Embryonic facial prominence (tissue), 1 donor: ENCODE results near the gene SPRED1.

Experiments used
- DNase-seq: peaks from one replicate; pipeline ENCODE4 v3.0.0-alpha.2; 2016; ENCODE audit errors: extremely low spot score

The SPRED1 gene

DNA sequence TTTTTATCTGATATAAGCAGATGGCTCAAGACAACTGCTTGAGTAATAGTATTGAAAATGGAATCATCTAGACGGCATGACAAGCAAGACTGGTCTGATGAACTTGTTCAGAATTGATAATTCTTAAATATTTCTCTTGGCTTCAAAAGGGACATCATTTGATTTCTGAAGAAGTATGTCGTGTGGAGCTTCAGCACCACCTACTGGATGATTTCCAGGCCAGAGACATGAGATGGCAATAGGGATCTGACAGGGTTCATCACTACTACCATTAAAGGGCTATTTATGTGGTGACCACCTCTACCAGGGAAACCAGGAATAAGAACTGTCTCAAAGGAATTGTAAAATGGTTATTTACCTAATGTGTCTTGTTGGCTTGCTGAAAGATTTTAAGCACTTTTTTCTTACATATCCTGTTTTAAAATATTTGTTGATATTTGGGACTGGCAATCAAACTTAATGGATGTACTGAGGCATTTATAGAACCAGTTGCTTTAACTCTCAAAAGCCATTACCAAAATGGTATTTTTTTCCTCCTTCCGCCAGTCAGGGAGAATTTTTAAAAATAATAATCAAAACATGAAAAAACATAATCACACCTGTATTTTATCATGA, 101.8 kb downstream of the SPRED1 start:
- no peak for DNase-seq

DNA sequence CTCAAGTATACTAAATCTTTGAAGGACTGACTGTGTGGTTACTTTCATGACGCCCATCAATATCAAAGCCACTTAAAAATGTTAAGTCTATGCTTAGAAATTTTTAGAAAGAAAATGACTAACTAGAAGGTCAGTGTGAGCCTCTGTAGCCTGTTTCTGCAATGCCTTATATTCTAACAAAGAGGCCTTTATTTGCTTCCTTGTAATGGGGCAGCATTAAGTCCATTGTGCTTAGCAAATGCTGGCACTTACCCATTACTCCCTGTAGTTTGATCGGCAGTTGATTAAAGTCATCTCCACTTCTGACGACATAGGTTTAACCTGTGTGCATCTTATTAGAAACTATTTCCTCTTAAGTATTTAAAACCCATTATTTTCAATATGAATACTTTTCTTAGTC, 109.7 kb downstream of the SPRED1 start:
- no peak for DNase-seq

DNA sequence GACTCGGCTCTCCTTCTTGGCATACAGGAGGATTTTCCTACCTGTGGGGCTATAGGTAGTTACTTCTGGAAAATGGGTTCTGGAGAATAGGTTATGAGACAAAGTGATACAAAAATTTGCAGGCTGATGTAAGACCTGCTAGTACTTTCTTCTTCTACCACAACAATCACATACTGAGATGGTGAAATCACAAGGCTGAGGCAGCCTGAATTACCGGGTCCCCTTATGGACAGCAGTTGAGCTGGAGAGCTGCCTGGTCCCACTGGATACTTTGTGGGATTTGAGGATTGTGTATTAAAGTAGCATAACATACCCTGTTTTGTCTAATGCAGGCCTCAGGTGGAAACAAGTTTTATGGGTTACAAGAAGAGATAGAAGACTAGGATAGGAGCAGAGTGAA, 114.8 kb downstream of the SPRED1 start:
- no peak for DNase-seq

DNA sequence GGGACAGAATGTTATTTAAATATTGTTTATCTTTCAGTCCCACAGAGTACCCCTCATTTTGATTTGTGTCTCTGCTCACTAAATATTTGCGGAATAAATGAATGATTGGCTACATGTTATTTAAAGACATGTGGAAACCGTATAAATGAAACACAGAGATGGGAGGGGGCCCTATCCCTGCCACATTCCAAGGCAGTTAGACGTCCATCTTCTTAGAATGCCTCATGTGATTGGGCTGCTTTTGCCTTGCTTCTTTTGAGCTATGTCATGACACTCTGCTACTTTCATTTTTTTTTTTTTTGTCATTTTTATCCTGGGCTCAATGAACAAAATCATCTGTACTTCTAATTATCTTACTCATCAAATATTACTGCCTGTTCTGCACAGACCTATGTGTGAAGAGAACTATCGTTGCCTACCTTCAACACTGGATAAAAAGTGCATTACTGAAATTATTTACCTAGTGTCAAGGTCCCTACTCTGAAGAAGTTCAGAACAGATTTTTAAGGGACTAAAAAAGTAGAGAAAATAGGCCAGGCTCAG, 117.4 kb downstream of the SPRED1 start:
- no peak for DNase-seq

DNA sequence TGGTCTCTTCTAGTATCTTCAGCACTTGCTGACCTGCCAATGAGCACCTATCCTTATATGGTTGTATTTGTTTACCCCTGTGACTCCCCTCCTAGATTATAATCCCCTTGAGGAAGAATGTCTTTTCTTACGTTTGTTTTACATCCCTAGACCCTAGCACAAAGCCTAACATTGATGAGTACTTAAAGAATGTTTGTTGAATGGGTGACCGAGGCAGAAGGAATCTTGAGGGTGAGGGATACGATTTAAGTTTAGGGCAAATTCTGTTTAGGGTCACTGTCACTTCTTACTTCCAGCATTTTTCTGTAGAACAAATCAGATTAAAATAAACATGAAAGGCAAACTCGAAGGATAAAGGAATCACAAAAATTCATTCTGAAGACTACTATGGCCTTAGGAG, 120.4 kb downstream of the SPRED1 start:
- no peak for DNase-seq

DNA sequence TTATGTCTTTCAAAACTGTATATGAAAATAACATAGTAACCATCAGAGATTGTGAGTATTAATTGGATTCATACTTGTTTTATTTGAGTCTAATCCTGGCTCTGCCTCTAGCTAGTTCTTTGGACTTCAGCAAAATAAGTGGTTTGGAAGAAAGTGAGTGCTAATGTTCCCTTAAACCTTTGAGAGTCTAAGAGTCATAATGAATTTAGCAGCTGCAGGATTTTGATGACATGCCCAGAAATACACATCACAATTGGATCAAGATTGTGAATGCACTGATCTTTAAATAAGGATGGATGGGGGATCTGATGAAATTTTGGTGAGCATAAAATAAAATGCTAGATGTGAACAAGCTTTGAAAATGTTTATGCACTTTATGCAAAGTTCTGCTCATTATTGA, 121.4 kb downstream of the SPRED1 start:
- DNase-seq = no peak

DNA sequence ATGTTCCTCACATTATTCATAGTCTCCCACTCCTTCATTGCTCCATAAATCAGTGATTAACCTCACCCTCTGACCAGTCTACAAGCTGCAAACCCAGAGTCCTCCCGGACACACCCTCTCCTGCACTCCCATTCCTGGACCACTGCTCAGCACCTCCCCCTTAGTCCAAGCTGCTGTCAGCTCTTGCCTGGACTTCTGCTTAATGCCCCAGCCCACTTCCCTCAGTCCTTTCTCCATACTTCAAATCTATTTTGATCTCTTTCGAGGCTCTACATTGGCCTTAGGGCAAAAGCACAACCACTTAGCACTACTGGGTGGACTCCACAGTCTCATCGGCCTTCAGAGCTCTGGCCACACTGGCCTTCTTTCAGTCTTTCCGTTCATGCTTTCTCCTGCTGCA, 121.9 kb downstream of the SPRED1 start:
- no peak for DNase-seq

DNA sequence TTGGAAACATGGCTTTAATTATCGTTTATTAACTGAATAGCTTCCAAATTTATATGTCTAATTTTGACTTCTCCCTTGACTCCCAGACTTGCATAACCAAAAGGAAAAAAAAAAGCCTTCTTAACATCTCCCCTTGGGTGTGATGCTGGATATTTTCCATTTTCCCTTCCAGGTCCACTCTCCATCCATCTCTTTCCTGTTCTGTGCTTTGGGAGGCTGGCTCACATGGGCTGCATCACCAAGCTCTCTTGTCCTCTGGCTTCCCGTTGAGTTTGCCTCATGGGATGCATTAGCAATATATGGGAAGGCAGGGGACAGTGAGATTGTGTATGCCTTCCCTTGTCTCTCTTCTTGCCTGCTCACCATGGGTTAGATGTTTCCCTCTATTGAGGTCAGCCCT, 123.4 kb downstream of the SPRED1 start:
- DNase-seq = no peak

DNA sequence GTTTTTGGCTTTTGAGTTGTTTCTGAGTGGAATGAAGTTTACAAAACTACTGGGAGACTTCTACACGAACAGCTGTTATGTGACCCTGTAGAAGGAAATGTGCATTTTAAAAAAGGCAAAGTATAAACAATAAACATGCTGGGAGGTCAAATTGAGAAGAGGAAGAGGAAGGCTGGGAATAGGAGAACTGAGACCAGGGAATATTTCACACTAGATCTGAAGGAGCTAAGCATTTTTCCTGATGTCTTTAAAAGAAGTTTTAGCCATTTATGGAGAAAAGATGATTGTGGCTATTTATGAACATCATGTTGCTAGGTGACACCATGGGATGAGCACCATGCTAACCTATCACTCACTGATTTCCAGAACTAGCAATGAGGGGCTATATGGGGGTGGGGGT, 125.0 kb downstream of the SPRED1 start:
- no peak for DNase-seq

DNA sequence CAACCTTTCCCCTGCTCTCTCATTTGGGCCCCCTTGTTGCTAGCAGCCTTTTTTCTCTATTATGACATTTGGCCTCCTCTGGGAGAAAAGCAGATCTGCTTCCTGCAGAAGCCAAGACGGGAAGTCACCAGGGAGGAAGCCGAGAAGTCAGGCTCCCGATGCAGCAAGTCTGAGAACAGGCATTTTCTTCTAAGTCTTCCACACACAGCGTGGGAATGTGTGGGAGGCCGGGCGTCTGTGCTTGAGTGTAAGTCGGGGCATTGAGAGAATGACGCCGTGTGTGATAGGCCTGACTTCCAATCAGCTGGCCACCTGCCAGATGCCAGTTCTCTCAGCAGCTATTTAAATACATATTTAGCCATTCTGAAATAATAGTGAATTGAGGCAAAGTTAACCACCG, 125.5 kb downstream of the SPRED1 start:
- DNase-seq = no peak

DNA sequence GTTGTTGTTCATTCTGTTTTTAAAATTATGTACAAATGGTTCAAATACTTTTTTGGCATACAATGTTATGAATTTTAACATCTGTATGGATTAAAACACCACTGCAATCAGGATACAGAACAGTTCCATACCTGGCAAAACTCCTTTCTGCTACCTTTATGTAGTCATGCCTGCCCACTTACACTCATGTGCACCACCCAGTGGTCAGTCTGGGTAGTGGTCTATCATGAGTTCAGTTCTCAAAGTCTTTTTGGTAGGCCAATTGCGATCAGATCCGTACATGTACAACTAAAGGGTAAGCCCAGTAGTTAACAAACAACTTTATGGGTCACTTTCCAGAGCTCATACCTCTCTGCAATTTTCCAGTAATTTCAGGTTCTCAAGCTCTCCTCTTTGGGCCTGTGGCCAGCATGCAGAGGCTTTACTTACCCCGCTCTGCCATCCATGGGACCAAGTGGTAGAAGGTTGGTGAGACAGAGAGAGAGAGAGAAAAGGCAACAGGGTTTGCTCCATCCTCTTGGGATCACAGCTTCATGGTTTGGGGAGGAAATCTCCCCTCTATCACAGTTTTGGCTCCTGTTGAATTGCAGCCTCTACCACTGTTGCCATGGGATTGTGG, 137.4 kb downstream of the SPRED1 start:
- DNase-seq = no peak

DNA sequence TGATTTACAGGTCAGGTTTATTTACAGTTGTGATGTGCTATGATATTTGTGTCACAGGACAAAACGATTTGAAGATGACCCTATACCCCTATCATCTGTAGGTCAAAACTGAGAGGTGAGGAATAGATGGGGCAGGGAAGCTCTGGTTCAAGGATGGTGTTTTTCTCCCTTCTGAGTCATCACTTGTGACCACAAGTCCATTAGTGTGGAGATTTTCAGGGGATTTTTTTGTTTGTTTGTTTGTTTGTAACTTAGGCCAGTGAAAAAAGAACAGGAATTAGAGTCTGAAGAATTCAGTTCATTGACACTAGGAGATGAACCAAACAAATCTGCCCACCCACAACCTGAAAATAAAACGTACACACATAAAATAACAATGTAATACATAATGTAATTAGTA, 138.6 kb downstream of the SPRED1 start:
- no peak for DNase-seq

DNA sequence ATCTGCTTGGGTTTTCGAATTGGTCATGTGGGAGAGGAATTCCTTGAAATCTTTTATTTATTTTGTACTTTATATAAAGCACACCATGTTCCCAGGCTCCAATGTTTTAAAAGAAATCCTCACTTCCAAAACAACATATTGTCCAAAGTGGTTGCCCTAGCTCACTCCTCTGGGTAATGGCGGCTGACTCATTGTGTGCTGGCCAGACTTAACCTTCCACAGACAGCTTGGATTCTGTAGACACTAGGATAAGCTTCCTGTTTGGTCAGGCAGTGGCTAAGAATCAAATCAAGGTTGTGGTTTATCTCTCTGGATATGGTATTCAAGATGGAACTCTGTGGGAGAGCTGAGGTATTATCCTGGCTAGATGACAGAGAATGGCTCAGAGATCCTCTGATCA, 145.5 kb downstream of the SPRED1 start:
- DNase-seq = no peak

DNA sequence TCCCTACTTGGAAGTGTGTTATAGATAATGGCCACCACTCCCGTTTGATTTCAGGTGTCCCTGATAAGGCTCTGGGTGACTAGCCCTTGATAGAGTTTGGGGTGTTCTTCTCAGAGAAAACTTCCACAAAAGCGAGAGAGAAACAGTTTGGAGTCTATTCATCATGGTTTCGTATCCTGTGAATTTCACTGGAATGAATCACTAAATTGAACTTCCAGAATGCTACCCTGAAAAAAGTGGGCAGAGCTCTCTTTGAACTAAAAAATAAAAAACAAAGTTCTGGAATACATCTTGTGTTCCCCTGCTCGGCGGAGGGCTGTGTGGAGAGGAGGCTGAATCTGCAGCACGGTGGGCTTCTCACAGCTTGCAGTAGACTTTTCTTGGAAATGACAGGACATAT, 148.5 kb downstream of the SPRED1 start:
- no peak for DNase-seq

DNA sequence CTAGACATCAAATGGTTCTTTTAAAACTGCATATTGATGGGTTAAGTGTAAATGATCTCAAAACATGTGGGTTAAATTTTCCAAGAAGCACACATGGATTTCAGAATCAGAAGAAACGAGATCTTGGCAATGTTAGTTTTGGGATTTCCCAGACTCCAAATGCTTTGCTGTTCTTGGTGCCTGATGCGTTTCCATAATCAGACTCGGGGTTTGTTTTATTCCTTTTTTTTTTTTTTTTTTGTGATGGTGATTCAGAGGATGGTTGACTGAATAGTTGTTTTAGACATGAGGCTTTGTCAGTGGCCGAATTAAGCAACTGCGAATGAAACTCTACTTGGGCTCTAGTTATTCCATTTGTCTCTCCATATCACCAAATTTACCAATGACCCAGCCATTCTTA, 149.1 kb downstream of the SPRED1 start:
- DNase-seq = no peak

DNA sequence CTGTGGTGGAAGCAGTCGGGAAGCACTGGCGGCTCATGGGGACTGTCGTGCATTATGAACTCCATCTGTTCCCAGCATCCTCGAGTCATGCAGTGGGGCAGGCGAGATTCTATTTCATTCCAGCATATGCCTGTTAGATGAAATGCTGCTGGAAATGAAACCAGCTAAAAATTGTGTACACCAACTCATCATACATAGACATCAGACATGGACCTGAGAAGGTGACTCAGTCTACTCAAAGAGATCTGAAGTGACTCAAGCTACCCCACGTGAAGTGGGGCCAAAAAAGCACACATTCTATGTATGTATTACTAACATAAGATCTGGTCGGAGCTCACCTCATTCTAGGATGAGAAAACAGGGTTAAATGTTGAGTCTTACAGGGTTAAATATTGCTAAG, 153.8 kb downstream of the SPRED1 start:
- DNase-seq = no peak
